ENCODE data around the gene LLPH.

LLPH gene

GRCh38 chr12:66109056-66109455 is 21.5 kb downstream of the LLPH start (continued):
- no peak for TF ChIP-seq ZNF639 (tag by site-specific recombination; IDR thresholded peaks at IDR 0.05)
- no peak for TF ChIP-seq ZNF169 (tag by site-specific recombination; IDR thresholded peaks at IDR 0.05)
- no peak for TF ChIP-seq MEIS1 (CRISPR knock-in tag; IDR thresholded peaks at IDR 0.05; ENCODE audit: borderline replicate concordance)
- TF ChIP-seq ZNF561 (tag by site-specific recombination; IDR thresholded peaks at IDR 0.05; ENCODE audit: borderline replicate concordance) = no peak
- TF ChIP-seq ZNF23 (tag by site-specific recombination; IDR thresholded peaks at IDR 0.05; ENCODE audit: borderline replicate concordance) = no peak

GRCh38 chr12:66108386-66108785 is 22.2 kb downstream of the LLPH start:
- H3K4me3 ChIP-seq (ENCODE audit: low read depth, low read length) = no peak overlapping the region
- H3K36me3 ChIP-seq (ENCODE audit: control insufficient read depth in 2 of 2, insufficient read depth in 1 of 2, low read length in 2 of 2) = no peaks in the 10 kb centered on the region
- ChIA-PET POLR2A (no interaction called here), CTCF (interaction anchor here (1.4 to 3.0 kb wide), 4 partner anchors 9 to 832 kb away, joined by 3 to 15 read pairs (median 10); partner anchors contain the start of gene LLPH)
- H3K27ac ChIP-seq (ENCODE audit: extremely low read depth, low read depth, low read length) = no peak overlapping the region
- TF ChIP-seq ZXDB (tag by site-specific recombination; IDR thresholded peaks at IDR 0.05) (no peak), ZSCAN16 (tag by site-specific recombination; IDR thresholded peaks at IDR 0.05) (no peak), ZNF426 (tag by site-specific recombination; IDR thresholded peaks at IDR 0.05) (no peak), EGR2 (tag by site-specific recombination; IDR thresholded peaks at IDR 0.05; ENCODE audit: low read depth) (no peak), REPIN1 (tag by site-specific recombination; IDR thresholded peaks at IDR 0.05; ENCODE audit: low read depth) (no peak), ZNF747 (tag by site-specific recombination; IDR thresholded peaks at IDR 0.05) (no peak), ZNF692 (tag by site-specific recombination; IDR thresholded peaks at IDR 0.05) (no peak), ZBTB49 (tag by site-specific recombination; IDR thresholded peaks at IDR 0.05; ENCODE audit: low read depth) (no peak), ZNF555 (tag by site-specific recombination; conservative IDR thresholded peaks at IDR 0.05) (no peak), ZNF776 (tag by site-specific recombination; IDR thresholded peaks at IDR 0.05; ENCODE audit: borderline replicate concordance) (no peak), ZNF202 (tag by site-specific recombination; IDR thresholded peaks at IDR 0.05; ENCODE audit: borderline replicate concordance) (no peak), ZNF2 (tag by site-specific recombination; IDR thresholded peaks at IDR 0.05) (no peak), FEZF1 (tag by site-specific recombination; IDR thresholded peaks at IDR 0.05) (no peak), ZNF280C (tag by site-specific recombination; IDR thresholded peaks at IDR 0.05) (no peak), ZNF626 (tag by site-specific recombination; IDR thresholded peaks at IDR 0.05) (no peak), ZNF660 (tag by site-specific recombination; IDR thresholded peaks at IDR 0.05) (no peak), ZNF596 (tag by site-specific recombination; IDR thresholded peaks at IDR 0.05) (no peak)
- H3K9me3 ChIP-seq (ENCODE audit: control insufficient read depth, insufficient read depth, low read depth, low read length) = no peaks in the 10 kb centered on the region
- peaks cover 5% of the 10 kb centered on the region; the same call in 1 of the 2 replicates for H3K4me1 ChIP-seq (ENCODE audit: control insufficient read depth, insufficient read depth, low read length)
